Thyroid gland (tissue), 4 donors: ENCODE measurements around the gene MRPL48. TPM values are rescaled to one million over a fixed set of nuclear protein-coding genes. Genes with fewer than 3 reads are reported as not detected.

ENCODE experiments used
- DNase-seq, 2 donors: peaks; one replicate each; pipeline ENCODE4 v3.0.0-alpha.2; 2019
- H3K27ac ChIP-seq, 3 donors: fragments of 200-600 bp; sonication (generic); 1 replicate in 2 of 3; 2 replicates in 1 of 3; pipeline ENCODE4 v1.5.1; 2016 to 2019; ENCODE audit warnings: mild to moderate bottlenecking in 1 of 3, moderate library complexity in 1 of 3
- H3K27me3 ChIP-seq: fragments of 200-600 bp; sonication (generic); one replicate; pipeline ENCODE4 v1.5.1; 2019
- H3K36me3 ChIP-seq, 2 donors: fragments of 200-600 bp; sonication (generic); one replicate each; pipeline ENCODE4 v1.5.1; 2016 to 2019
- H3K4me1 ChIP-seq, 2 donors: fragments of 200-600 bp; sonication (generic); one replicate each; pipeline ENCODE4 v1.5.1; 2017 to 2019
- H3K4me3 ChIP-seq, 3 donors: fragments of 200-600 bp; sonication (generic); replicated peaks in 1 of 3; 1 replicate in 2 of 3; 2 replicates in 1 of 3; pipeline ENCODE4 v1.5.1; 2016; ENCODE audit warnings: mild to moderate bottlenecking in 1 of 3
- H3K9me3 ChIP-seq: fragments of 200-600 bp; sonication (generic); one replicate; pipeline ENCODE4 v1.5.1; 2017
- POLR2A ChIP-seq, 2 donors: fragments of 450-650 bp; IDR thresholded peaks; one replicate each; pipeline ENCODE4 v1.6.1; 2017; ENCODE audit warnings: antibody characterized with exemption in 2 of 2, mild to moderate bottlenecking in 2 of 2, moderate library complexity in 1 of 2
- WGBS, 2 donors: methylation state at CpG; one replicate each; pipeline ENCODE4 v1.1.5; 2017; 5-methylcytosine and 5-hydroxymethylcytosine counted together
- intact Hi-C: fragments of 100-400 bp; cut with DNase I; formaldehyde crosslinking; loops from one replicate; pipeline ENCODE4 v1.15.1; 2023
- total RNA-seq, 4 donors: library from RNA; depleted of rRNA; stranded (reverse); fragments of >200 nt; gene quantifications; one replicate each; pipeline ENCODE4 v1.2.3, GENCODE V29; 2016
- TF ChIP-seq, protein P1 (sequence below), 6 experiments: fragments of 200-600 bp in 3 of 6; fragments of 450-650 bp in 3 of 6; sonication (generic) in 3 of 6; IDR thresholded peaks; one replicate each; pipeline ENCODE4 v1.5.1; 2016 to 2019; ENCODE audit warnings: antibody characterized with exemption in 6 of 6, mild to moderate bottlenecking in 2 of 6, inconsistent platforms in 1 of 6, moderate library complexity in 1 of 6

MRPL48 gene
- total RNA-seq, 4 donors from 2014 or later: 16.0 to 38.5 (median 29.8) TPM

GRCh38 chr11:73838443-73839122 lies 50.9 kb downstream of the MRPL48 start:
- Histone ChIP-seq H3K36me3 (peaks cover under 1 to 7% of the 10 kb centered on the region in 2 donors), H3K27ac (peak overlapping the region in 1 of 3 donors; percentile 4), H3K4me1 (no peaks in the 10 kb centered on the region), H3K27me3 (no peaks in the 10 kb centered on the region), H3K4me3 (no peak overlapping the region), H3K9me3 (no peaks in the 10 kb centered on the region)
- WGBS, 2 donors: 64 to 77% methylated on average over 3 of the region's 3 CpGs
- DNase-seq: peak; percentile 33 to 35
- TF ChIP-seq, protein P1, sequence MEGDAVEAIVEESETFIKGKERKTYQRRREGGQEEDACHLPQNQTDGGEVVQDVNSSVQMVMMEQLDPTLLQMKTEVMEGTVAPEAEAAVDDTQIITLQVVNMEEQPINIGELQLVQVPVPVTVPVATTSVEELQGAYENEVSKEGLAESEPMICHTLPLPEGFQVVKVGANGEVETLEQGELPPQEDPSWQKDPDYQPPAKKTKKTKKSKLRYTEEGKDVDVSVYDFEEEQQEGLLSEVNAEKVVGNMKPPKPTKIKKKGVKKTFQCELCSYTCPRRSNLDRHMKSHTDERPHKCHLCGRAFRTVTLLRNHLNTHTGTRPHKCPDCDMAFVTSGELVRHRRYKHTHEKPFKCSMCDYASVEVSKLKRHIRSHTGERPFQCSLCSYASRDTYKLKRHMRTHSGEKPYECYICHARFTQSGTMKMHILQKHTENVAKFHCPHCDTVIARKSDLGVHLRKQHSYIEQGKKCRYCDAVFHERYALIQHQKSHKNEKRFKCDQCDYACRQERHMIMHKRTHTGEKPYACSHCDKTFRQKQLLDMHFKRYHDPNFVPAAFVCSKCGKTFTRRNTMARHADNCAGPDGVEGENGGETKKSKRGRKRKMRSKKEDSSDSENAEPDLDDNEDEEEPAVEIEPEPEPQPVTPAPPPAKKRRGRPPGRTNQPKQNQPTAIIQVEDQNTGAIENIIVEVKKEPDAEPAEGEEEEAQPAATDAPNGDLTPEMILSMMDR (IDR thresholded peaks at IDR 0.05): no peak
- no peak for TF ChIP-seq POLR2A (IDR thresholded peaks at IDR 0.05)
- intact Hi-C loops: no loop called here

GRCh38 chr11:73839123-73839457 lies 51.4 kb downstream of the MRPL48 start:
- no peak for DNase-seq
- intact Hi-C loops: no loop called here
- Histone ChIP-seq H3K27me3 (no peaks in the 10 kb centered on the region), H3K4me3 (no peak overlapping the region), H3K4me1 (no peaks in the 10 kb centered on the region), H3K9me3 (no peaks in the 10 kb centered on the region), H3K27ac (no peak overlapping the region), H3K36me3 (peaks cover 2 to 7% of the 10 kb centered on the region in 2 donors)
- TF ChIP-seq POLR2A (IDR thresholded peaks at IDR 0.05): no peak
- TF ChIP-seq, protein P1 (IDR thresholded peaks at IDR 0.05): no peak

- Histone ChIP-seq H3K4me3 (no peak overlapping the region), H3K27ac (no peak overlapping the region), H3K36me3 (no peaks in the 10 kb centered on the region), H3K9me3 (no peaks in the 10 kb centered on the region), H3K4me1 (peaks cover 6 to 8% of the 10 kb centered on the region in 2 donors), H3K27me3 (no peaks in the 10 kb centered on the region)
- TF ChIP-seq POLR2A (IDR thresholded peaks at IDR 0.05): no peak
- TF ChIP-seq, protein P1 (IDR thresholded peaks at IDR 0.05): no peak
- intact Hi-C loops: no loop called here
- no peak for DNase-seq
- WGBS, 2 donors: 80% methylated on average over 3 of the region's 3 CpGs
Observed at GRCh38 chr11:73851046-73851764, 63.5 kb downstream of the MRPL48 start.

DNA sequence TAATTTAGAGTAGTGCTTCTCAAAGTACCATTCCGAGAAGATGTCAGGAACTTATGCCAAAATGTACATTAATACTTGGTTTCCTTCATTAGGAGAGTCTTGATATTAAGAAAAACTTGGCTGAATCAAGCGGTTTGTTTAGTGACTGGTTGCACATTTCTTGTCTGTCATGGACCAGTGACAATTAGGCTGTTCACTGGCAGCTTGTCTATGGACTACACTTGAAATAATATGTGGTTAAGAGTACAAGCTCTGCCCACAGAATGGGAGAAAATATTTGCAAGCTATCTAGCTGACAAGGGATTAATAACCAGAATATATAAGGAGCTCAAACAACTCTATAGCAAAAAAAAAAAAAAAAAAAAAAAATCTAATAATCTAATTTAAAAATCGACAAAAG lies 64.4 kb downstream of the MRPL48 start:
- H3K9me3 ChIP-seq: no peaks in the 10 kb centered on the region
- intact Hi-C loops: no loop called here
- H3K4me1 ChIP-seq: peaks cover 6 to 8% of the 10 kb centered on the region in 2 donors
- DNase-seq: peak; percentile 33 to 42
- WGBS, 2 donors: 40 to 62% methylated on average over 3 of the region's 3 CpGs
- H3K36me3 ChIP-seq: no peaks in the 10 kb centered on the region
- no peak overlapping the region for H3K4me3 ChIP-seq
- TF ChIP-seq POLR2A (IDR thresholded peaks at IDR 0.05): no peak
- TF ChIP-seq, protein P1 (IDR thresholded peaks at IDR 0.05): no peak
- no peaks in the 10 kb centered on the region for H3K27me3 ChIP-seq
- H3K27ac ChIP-seq: no peak overlapping the region

- TF ChIP-seq, protein P1 (IDR thresholded peaks at IDR 0.05): no peak
- no peak for TF ChIP-seq POLR2A (IDR thresholded peaks at IDR 0.05)
- Histone ChIP-seq H3K36me3 (no peaks in the 10 kb centered on the region), H3K4me1 (peaks cover 6 to 8% of the 10 kb centered on the region in 2 donors), H3K27me3 (no peaks in the 10 kb centered on the region), H3K4me3 (no peak overlapping the region), H3K9me3 (no peaks in the 10 kb centered on the region), H3K27ac (no peak overlapping the region)
- intact Hi-C loops: no loop called here
- no peak for DNase-seq
- WGBS, 2 donors: 90 to 100% methylated on average over 1 of the region's 1 CpG
Observed at GRCh38 chr11:73854680-73855079, 67.0 kb downstream of the MRPL48 start.
